ENCODE data around the gene CAMK1D. TPM values are rescaled to one million over a fixed set of nuclear protein-coding genes. Genes with fewer than 3 reads are reported as not detected.

The CAMK1D gene
- total RNA-seq, 6 experiments from 2014 or later, result 0.34 to 1.4 (median 0.43) TPM

- no peak overlapping the region for H3K27ac Mint-ChIP-seq
- H3K27me3 Mint-ChIP-seq (ENCODE audit: insufficient read depth), result no peaks in the 10 kb centered on the region
- DNase-seq, result no peak
- H3K36me3 Mint-ChIP-seq (ENCODE audit: low read depth), result no peaks in the 10 kb centered on the region
- H3K4me1 Mint-ChIP-seq (ENCODE audit: low read depth), result no peaks in the 10 kb centered on the region
- TF ChIP-seq, protein P1, sequence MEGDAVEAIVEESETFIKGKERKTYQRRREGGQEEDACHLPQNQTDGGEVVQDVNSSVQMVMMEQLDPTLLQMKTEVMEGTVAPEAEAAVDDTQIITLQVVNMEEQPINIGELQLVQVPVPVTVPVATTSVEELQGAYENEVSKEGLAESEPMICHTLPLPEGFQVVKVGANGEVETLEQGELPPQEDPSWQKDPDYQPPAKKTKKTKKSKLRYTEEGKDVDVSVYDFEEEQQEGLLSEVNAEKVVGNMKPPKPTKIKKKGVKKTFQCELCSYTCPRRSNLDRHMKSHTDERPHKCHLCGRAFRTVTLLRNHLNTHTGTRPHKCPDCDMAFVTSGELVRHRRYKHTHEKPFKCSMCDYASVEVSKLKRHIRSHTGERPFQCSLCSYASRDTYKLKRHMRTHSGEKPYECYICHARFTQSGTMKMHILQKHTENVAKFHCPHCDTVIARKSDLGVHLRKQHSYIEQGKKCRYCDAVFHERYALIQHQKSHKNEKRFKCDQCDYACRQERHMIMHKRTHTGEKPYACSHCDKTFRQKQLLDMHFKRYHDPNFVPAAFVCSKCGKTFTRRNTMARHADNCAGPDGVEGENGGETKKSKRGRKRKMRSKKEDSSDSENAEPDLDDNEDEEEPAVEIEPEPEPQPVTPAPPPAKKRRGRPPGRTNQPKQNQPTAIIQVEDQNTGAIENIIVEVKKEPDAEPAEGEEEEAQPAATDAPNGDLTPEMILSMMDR (IDR thresholded peaks at IDR 0.05), result no peak
- no peak overlapping the region for H3K4me3 Mint-ChIP-seq
- peaks cover 26% of the 10 kb centered on the region for H3K9me3 Mint-ChIP-seq
These were observed 518.9 kb downstream of the CAMK1D start for GRCh38 chr10:12868229-12868628.

DNA sequence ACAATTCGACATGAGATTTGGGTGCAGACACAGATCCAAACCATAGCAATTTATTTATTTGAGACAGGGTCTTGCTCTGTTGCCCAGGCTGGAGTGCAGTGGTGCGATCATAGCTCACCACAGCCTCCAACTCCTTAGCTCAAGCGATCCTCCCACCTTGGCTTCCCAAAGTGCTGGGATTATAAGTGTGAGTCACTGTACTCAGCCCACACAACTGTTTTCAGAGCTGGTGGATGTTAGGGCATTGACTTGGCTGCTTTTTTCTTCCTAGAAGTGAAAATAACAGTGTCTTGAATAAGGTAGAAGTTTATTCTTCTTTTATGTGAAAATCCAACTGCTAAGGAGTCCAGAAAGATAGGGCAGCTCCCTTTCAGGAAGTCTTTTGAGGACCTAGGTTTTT is 520.1 kb downstream of the CAMK1D start:
- Mint-ChIP-seq H3K27me3 (ENCODE audit: insufficient read depth) (no peaks in the 10 kb centered on the region), H3K36me3 (ENCODE audit: low read depth) (no peaks in the 10 kb centered on the region), H3K27ac (no peak overlapping the region), H3K9me3 (peaks cover 33% of the 10 kb centered on the region), H3K4me3 (no peak overlapping the region), H3K4me1 (ENCODE audit: low read depth) (no peaks in the 10 kb centered on the region)
- no peak for DNase-seq
- TF ChIP-seq, protein P1 (IDR thresholded peaks at IDR 0.05), result no peak

- peaks cover 7% of the 10 kb centered on the region for H3K27me3 Mint-ChIP-seq (ENCODE audit: insufficient read depth)
- no peak overlapping the region for H3K27ac Mint-ChIP-seq
- peaks cover 49% of the 10 kb centered on the region for H3K9me3 Mint-ChIP-seq
- DNase-seq, result no peak
- no peaks in the 10 kb centered on the region for H3K4me1 Mint-ChIP-seq (ENCODE audit: low read depth)
- H3K36me3 Mint-ChIP-seq (ENCODE audit: low read depth), result no peaks in the 10 kb centered on the region
- TF ChIP-seq, protein P1 (IDR thresholded peaks at IDR 0.05), result no peak
- no peak overlapping the region for H3K4me3 Mint-ChIP-seq
These were observed 523.2 kb downstream of the CAMK1D start for GRCh38 chr10:12872577-12872976.

DNA sequence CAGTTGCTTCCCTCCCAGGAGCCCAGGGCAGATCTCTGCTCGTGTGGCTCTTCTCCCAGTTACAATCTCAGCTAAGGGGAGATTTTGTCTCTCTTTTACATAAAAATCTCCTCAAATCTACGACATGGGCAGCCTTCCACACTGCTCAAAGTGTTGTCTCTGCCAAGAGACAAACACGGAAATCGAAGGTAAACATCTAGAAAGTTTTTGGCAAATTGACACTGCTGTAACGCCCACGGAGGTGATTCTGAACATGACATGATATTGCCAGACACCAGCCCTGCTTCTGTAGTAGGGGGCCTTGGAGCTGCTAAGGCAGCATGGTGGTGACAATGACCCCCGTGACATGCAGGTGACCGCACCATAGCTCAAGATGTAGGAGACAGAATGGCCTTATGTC is 523.8 kb downstream of the CAMK1D start:
- TF ChIP-seq, protein P1 (IDR thresholded peaks at IDR 0.05), result no peak
- DNase-seq, result no peak
- Mint-ChIP-seq H3K9me3 (peaks cover 49% of the 10 kb centered on the region), H3K4me3 (no peak overlapping the region), H3K36me3 (ENCODE audit: low read depth) (no peaks in the 10 kb centered on the region), H3K27me3 (ENCODE audit: insufficient read depth) (peaks cover 7% of the 10 kb centered on the region), H3K27ac (no peak overlapping the region), H3K4me1 (ENCODE audit: low read depth) (no peaks in the 10 kb centered on the region)

- Mint-ChIP-seq H3K4me1 (ENCODE audit: low read depth) (no peaks in the 10 kb centered on the region), H3K27ac (no peak overlapping the region), H3K9me3 (peaks cover 49% of the 10 kb centered on the region), H3K27me3 (ENCODE audit: insufficient read depth) (peaks cover 7% of the 10 kb centered on the region), H3K36me3 (ENCODE audit: low read depth) (no peaks in the 10 kb centered on the region), H3K4me3 (no peak overlapping the region)
- DNase-seq, result no peak
- TF ChIP-seq, protein P1 (IDR thresholded peaks at IDR 0.05), result no peak
These were observed 525.2 kb downstream of the CAMK1D start for GRCh38 chr10:12874501-12874900.

- H3K27me3 Mint-ChIP-seq (ENCODE audit: insufficient read depth), result peaks cover 7% of the 10 kb centered on the region
- TF ChIP-seq, protein P1 (IDR thresholded peaks at IDR 0.05), result no peak
- H3K4me1 Mint-ChIP-seq (ENCODE audit: low read depth), result no peaks in the 10 kb centered on the region
- H3K4me3 Mint-ChIP-seq, result no peak overlapping the region
- H3K9me3 Mint-ChIP-seq, result peaks cover 46% of the 10 kb centered on the region
- no peak for DNase-seq
- H3K27ac Mint-ChIP-seq, result no peak overlapping the region
- H3K36me3 Mint-ChIP-seq (ENCODE audit: low read depth), result no peaks in the 10 kb centered on the region
These were observed 525.8 kb downstream of the CAMK1D start for GRCh38 chr10:12875100-12875499.
